ENCODE measurements around the gene PID1.

GRCh38 chr2:229230256-229230655 lies 40.8 kb downstream of the PID1 start:
- TF ChIP-seq, protein P1, sequence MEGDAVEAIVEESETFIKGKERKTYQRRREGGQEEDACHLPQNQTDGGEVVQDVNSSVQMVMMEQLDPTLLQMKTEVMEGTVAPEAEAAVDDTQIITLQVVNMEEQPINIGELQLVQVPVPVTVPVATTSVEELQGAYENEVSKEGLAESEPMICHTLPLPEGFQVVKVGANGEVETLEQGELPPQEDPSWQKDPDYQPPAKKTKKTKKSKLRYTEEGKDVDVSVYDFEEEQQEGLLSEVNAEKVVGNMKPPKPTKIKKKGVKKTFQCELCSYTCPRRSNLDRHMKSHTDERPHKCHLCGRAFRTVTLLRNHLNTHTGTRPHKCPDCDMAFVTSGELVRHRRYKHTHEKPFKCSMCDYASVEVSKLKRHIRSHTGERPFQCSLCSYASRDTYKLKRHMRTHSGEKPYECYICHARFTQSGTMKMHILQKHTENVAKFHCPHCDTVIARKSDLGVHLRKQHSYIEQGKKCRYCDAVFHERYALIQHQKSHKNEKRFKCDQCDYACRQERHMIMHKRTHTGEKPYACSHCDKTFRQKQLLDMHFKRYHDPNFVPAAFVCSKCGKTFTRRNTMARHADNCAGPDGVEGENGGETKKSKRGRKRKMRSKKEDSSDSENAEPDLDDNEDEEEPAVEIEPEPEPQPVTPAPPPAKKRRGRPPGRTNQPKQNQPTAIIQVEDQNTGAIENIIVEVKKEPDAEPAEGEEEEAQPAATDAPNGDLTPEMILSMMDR (IDR thresholded peaks at IDR 0.05): no peak
- TF ChIP-seq POLR2A (IDR thresholded peaks at IDR 0.05): no peak

Measured in right lobe of liver (tissue), 4 donors.